ENCODE measurements around the gene ZNF462. TPM values are rescaled to one million over a fixed set of nuclear protein-coding genes. Genes with fewer than 3 reads are reported as not detected.

ZNF462 gene
- polyA plus RNA-seq, 3 donors: not detected

- Mint-ChIP-seq H3K27me3 (ENCODE audit: low read depth in 3 of 3) (no peaks in the 10 kb centered on the region), H3K9me3 (peaks cover 0 to 10% (median 2%) of the 10 kb centered on the region in 7 donors), H3K4me3 (no peak overlapping the region), H3K4me1 (no peaks in the 10 kb centered on the region), H3K27ac (no peak overlapping the region), H3K36me3 (no peaks in the 10 kb centered on the region)
- Histone ChIP-seq H4K20me1 (ENCODE audit: insufficient read depth, low read length) (no peaks in the 10 kb centered on the region), H3K36me3 (replicated peaks in 1 of 2; ENCODE audit: control insufficient read depth in 1 of 2, insufficient read depth in 2 of 2, low read length in 2 of 2) (no peaks in the 10 kb centered on the region), H3K27me3 (ENCODE audit: control insufficient read depth in 2 of 2, insufficient read depth in 2 of 2, low read length in 2 of 2) (no peaks in the 10 kb centered on the region), H3K79me2 (ENCODE audit: insufficient read depth, low read length) (no peaks in the 10 kb centered on the region), H3K27ac (ENCODE audit: low read depth in 1 of 2, low read length in 2 of 2) (no peak overlapping the region), H3K4me3 (replicated peaks in 1 of 3; ENCODE audit: low read depth in 2 of 3, low read length in 3 of 3) (no peak overlapping the region), H2AFZ (ENCODE audit: insufficient read depth, low read depth, low read length, poor library complexity, severe bottlenecking) (no peak overlapping the region), H3K9me3 (replicated peaks in 1 of 2; ENCODE audit: control insufficient read depth in 1 of 2, insufficient read depth in 1 of 2, low read length in 2 of 2) (peaks cover 0 to 3% of the 10 kb centered on the region in 2 donors), H3K4me1 (ENCODE audit: control insufficient read depth in 1 of 2, insufficient read depth in 2 of 2, low read length in 2 of 2) (no peaks in the 10 kb centered on the region), H3K9ac (ENCODE audit: insufficient read depth, low read length, poor library complexity, severe bottlenecking) (no peak overlapping the region), H3K4me2 (replicated peaks; ENCODE audit: extremely low read depth, low read length, poor library complexity, severe bottlenecking) (no peak overlapping the region)
- TF ChIP-seq CTCF (IDR thresholded peaks at IDR 0.05): no peak
- intact Hi-C loops (cut with micrococcal nuclease): no loop called here
- DNase-seq: no peak
- no CpG with 5 or more reads among the region's 3 CpGs for WGBS (ENCODE audit: insufficient coverage)
These were observed 142.2 kb downstream of the ZNF462 start for GRCh38 chr9:107005201-107005600.

- Histone ChIP-seq H2AFZ (ENCODE audit: insufficient read depth, low read depth, low read length, poor library complexity, severe bottlenecking) (no peak overlapping the region), H3K4me3 (replicated peaks in 1 of 3; ENCODE audit: low read depth in 2 of 3, low read length in 3 of 3) (no peak overlapping the region), H3K9ac (ENCODE audit: insufficient read depth, low read length, poor library complexity, severe bottlenecking) (no peak overlapping the region), H3K9me3 (replicated peaks in 1 of 2; ENCODE audit: control insufficient read depth in 1 of 2, insufficient read depth in 1 of 2, low read length in 2 of 2) (peaks cover 0 to 3% of the 10 kb centered on the region in 2 donors), H3K4me1 (ENCODE audit: control insufficient read depth in 1 of 2, insufficient read depth in 2 of 2, low read length in 2 of 2) (no peaks in the 10 kb centered on the region), H3K36me3 (replicated peaks in 1 of 2; ENCODE audit: control insufficient read depth in 1 of 2, insufficient read depth in 2 of 2, low read length in 2 of 2) (no peaks in the 10 kb centered on the region), H3K4me2 (replicated peaks; ENCODE audit: extremely low read depth, low read length, poor library complexity, severe bottlenecking) (no peak overlapping the region), H3K27ac (ENCODE audit: low read depth in 1 of 2, low read length in 2 of 2) (no peak overlapping the region), H3K79me2 (ENCODE audit: insufficient read depth, low read length) (no peaks in the 10 kb centered on the region), H3K27me3 (ENCODE audit: control insufficient read depth in 2 of 2, insufficient read depth in 2 of 2, low read length in 2 of 2) (no peaks in the 10 kb centered on the region), H4K20me1 (ENCODE audit: insufficient read depth, low read length) (no peaks in the 10 kb centered on the region)
- H3K4me1 Mint-ChIP-seq: no peaks in the 10 kb centered on the region
- peaks cover 0 to 13% (median 2%) of the 10 kb centered on the region in 7 donors for H3K9me3 Mint-ChIP-seq
- no peak for TF ChIP-seq CTCF (IDR thresholded peaks at IDR 0.05)
- H3K27me3 Mint-ChIP-seq (ENCODE audit: low read depth in 3 of 3): no peaks in the 10 kb centered on the region
- DNase-seq: no peak
- no peak overlapping the region for H3K4me3 Mint-ChIP-seq
- H3K27ac Mint-ChIP-seq: no peak overlapping the region
- intact Hi-C loops (cut with micrococcal nuclease): no loop called here
- WGBS (ENCODE audit: insufficient coverage): 94% methylated on average over 3 of the region's 6 CpGs
- no peaks in the 10 kb centered on the region for H3K36me3 Mint-ChIP-seq
These were observed 144.4 kb downstream of the ZNF462 start for GRCh38 chr9:107007402-107007801.
